ENCODE measurements around the gene SUCLG2. TPM values are rescaled to one million over a fixed set of nuclear protein-coding genes. Genes with fewer than 3 reads are reported as not detected.

The SUCLG2 gene
- total and polyA plus RNA-seq, 9 of the 15 experiments (the other 6 are each of a cell fraction or from before 2014, with no cell fraction given), result 10.1 to 41.4 (median 29.0) TPM

DNA sequence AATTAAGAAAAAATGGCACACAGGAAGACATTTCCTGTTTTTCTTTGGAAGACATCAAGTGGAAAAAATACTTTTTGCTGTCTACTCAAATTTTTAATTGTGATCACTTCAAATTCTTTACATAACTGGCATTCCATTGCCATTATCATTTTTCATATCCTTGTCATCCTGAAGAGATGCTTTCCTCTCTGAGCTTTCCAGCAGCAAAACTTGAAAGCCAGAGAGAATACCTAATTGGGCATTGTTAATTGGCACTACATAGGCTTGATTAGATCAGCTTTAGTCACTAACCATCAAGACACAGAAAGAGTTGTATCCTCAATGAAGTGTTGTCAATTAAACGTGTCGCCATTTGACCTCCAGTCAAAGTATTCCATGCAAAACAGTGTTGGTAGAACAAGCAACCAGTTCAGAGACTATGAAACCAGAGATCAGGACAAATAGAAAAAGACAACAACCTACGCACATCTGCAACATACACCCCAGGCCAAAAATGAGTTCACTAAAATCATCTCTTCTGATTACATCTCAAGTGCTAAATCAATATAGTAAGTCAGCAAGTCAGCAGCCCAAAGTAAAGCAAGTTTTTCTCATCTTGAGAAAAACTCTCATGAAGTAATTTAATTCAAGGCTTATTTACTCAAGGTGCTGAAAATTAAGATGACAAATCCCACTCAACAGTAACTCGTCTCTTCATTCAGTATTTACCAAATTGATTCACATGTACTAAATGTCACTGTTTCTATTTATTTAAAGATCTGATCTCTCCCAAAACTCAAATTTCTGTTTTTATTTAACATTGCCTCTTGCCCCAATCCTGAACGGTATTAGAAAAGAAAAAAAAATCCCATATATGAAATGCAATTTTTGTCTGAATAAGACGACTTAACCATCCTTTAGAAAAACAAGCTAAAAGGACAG lies 123.0 kb downstream of the SUCLG2 start:
- FAIRE-seq, result no peak
- Histone ChIP-seq H3K9me3 (replicated peaks; ENCODE audit: control insufficient read depth, insufficient read depth, low read depth, low read length) (no peaks in the 10 kb centered on the region), H3K9ac (ENCODE audit: insufficient read depth in 1 of 2, low read depth in 2 of 2, low read length in 2 of 2) (no peak overlapping the region)

DNA sequence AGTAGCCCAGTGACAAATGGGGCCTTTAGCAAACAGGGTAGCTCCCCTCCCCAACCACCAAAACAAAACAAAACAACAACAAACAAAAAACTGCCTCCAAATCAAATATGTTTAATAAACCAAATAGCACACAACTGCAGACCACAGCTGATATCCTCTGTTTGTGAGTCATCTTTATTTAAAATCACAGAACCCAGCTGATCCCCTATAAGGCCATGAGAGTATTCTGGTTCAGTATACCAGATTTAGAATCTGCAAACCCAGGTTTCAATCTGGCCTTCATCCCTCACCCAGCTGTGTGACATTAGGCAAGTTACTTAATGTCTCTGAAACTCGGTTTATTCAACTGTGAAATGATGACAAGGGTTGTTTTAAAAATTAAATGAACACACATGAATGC lies 124.5 kb downstream of the SUCLG2 start:
- CTCF ChIA-PET (ENCODE audit: low intra/inter-chr PET ratio), result no interaction called here
- H3K27me3 ChIP-seq (ENCODE audit: control insufficient read depth in 2 of 2, insufficient read depth in 2 of 2, low read length in 2 of 2), result no peaks in the 10 kb centered on the region
- POLR2A ChIA-PET, result interaction anchor here (0.5 to 0.9 kb wide), 3 partner anchors 14 to 160 kb away, joined by 3 to 4 read pairs (median 3); no protein-coding TSS in a partner anchor
- TF ChIP-seq, protein P1, sequence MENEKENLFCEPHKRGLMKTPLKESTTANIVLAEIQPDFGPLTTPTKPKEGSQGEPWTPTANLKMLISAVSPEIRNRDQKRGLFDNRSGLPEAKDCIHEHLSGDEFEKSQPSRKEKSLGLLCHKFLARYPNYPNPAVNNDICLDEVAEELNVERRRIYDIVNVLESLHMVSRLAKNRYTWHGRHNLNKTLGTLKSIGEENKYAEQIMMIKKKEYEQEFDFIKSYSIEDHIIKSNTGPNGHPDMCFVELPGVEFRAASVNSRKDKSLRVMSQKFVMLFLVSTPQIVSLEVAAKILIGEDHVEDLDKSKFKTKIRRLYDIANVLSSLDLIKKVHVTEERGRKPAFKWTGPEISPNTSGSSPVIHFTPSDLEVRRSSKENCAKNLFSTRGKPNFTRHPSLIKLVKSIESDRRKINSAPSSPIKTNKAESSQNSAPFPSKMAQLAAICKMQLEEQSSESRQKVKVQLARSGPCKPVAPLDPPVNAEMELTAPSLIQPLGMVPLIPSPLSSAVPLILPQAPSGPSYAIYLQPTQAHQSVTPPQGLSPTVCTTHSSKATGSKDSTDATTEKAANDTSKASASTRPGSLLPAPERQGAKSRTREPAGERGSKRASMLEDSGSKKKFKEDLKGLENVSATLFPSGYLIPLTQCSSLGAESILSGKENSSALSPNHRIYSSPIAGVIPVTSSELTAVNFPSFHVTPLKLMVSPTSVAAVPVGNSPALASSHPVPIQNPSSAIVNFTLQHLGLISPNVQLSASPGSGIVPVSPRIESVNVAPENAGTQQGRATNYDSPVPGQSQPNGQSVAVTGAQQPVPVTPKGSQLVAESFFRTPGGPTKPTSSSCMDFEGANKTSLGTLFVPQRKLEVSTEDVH (IDR thresholded peaks at IDR 0.05; ENCODE audit: low read depth, partially characterized antibody), result no peak
- TF ChIP-seq HMG20A (CRISPR knock-in tag; conservative IDR thresholded peaks at IDR 0.05), result no peak
- TF ChIP-seq HMGN3 (IDR thresholded peaks at IDR 0.05; ENCODE audit: borderline replicate concordance, extremely low read depth, insufficient read length, low read depth, low read length), result no peak
- TF ChIP-seq, protein P2, sequence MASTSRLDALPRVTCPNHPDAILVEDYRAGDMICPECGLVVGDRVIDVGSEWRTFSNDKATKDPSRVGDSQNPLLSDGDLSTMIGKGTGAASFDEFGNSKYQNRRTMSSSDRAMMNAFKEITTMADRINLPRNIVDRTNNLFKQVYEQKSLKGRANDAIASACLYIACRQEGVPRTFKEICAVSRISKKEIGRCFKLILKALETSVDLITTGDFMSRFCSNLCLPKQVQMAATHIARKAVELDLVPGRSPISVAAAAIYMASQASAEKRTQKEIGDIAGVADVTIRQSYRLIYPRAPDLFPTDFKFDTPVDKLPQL (IDR thresholded peaks at IDR 0.05; ENCODE audit: extremely low read depth, insufficient read length), result no peak
- no peak for TF ChIP-seq MTA3 (IDR thresholded peaks at IDR 0.05; ENCODE audit: borderline replicate concordance)
- no peak for TF ChIP-seq HDAC3 (IDR thresholded peaks at IDR 0.05; ENCODE audit: borderline replicate concordance, partially characterized antibody)
- TF ChIP-seq MAZ (CRISPR knock-in tag; conservative IDR thresholded peaks at IDR 0.05 in 1 of 2, IDR thresholded peaks at IDR 0.05 in 1 of 2), result no peak
- TF ChIP-seq HNRNPUL1 (IDR thresholded peaks at IDR 0.05; ENCODE audit: low read length), result no peak
- TF ChIP-seq ZNF780A (CRISPR knock-in tag; IDR thresholded peaks at IDR 0.05), result no peak

More for the DNA sequence above, 123.0 kb downstream of the SUCLG2 start:
- Histone ChIP-seq H3K27me3 (ENCODE audit: control insufficient read depth in 2 of 2, insufficient read depth in 2 of 2, low read length in 2 of 2) (no peaks in the 10 kb centered on the region), H3K27ac (ENCODE audit: extremely low read depth, low read depth, low read length) (no peak overlapping the region), H4K20me1 (replicated peaks; ENCODE audit: control insufficient read depth, insufficient read depth, low read length) (no peaks in the 10 kb centered on the region), H3K4me1 (replicated peaks in 1 of 2; ENCODE audit: control insufficient read depth in 2 of 2, insufficient read depth in 2 of 2, low read length in 2 of 2) (no peaks in the 10 kb centered on the region), H3K9me1 (ENCODE audit: control insufficient read depth, insufficient read depth, low read length) (no peaks in the 10 kb centered on the region), H3K4me2 (ENCODE audit: insufficient read depth, low read length) (no peak overlapping the region), H3K79me2 (ENCODE audit: control insufficient read depth, insufficient read depth, low read length) (no peaks in the 10 kb centered on the region), H3K4me3 (no peak overlapping the region), H2AFZ (ENCODE audit: low read depth, low read length) (no peak overlapping the region), H3K36me3 (ENCODE audit: control insufficient read depth, insufficient read depth, low read length) (peaks cover 15% of the 10 kb centered on the region; the same call in 2 of the 3 replicates)
- no TSS peak for BruUV-seq (replicated peaks)
- WGBS (ENCODE audit: insufficient coverage, low coverage, missing lambda C conversion rate), result 85% methylated on average over 6 of the region's 6 CpGs
- ChIA-PET POLR2A (no interaction called here), CTCF (ENCODE audit: low intra/inter-chr PET ratio) (no interaction called here)
- no peak for TF ChIP-seq TCF7L2 (IDR thresholded peaks at IDR 0.05; ENCODE audit: low read depth, low read length)
- TF ChIP-seq NEUROD1 (IDR thresholded peaks at IDR 0.05; ENCODE audit: borderline replicate concordance, low read depth, low read length, partially characterized antibody), result no peak
- TF ChIP-seq PML (IDR thresholded peaks at IDR 0.05; ENCODE audit: low read length), result no peak
- TF ChIP-seq SRSF7 (optimal IDR thresholded peaks at IDR 0.05; ENCODE audit: low read depth, low read length), result no peak
- no peak for TF ChIP-seq HDGF (IDR thresholded peaks at IDR 0.05)
- ATAC-seq (no peak), DNase-seq (ENCODE audit: extremely low read depth in 1 of 4, low spot score in 3 of 4) (no peak)
- intact Hi-C loops (cut with micrococcal nuclease), result no loop called here
- in situ Hi-C loops (cut with MboI), result no loop called here

More for the DNA sequence above, 124.5 kb downstream of the SUCLG2 start:
- intact Hi-C loops (cut with micrococcal nuclease) (no loop called here), in situ Hi-C loops (cut with MboI) (no loop called here)
- FAIRE-seq, result no peak
- Histone ChIP-seq H3K9ac (ENCODE audit: insufficient read depth in 1 of 2, low read depth in 2 of 2, low read length in 2 of 2) (no peak overlapping the region), H3K9me1 (ENCODE audit: control insufficient read depth, insufficient read depth, low read length) (no peaks in the 10 kb centered on the region), H3K36me3 (ENCODE audit: control insufficient read depth, insufficient read depth, low read length) (peaks cover 18% of the 10 kb centered on the region; the same call in 2 of the 3 replicates), H2AFZ (ENCODE audit: low read depth, low read length) (no peak overlapping the region), H3K4me2 (ENCODE audit: insufficient read depth, low read length) (no peak overlapping the region), H3K4me1 (replicated peaks in 1 of 2; ENCODE audit: control insufficient read depth in 2 of 2, insufficient read depth in 2 of 2, low read length in 2 of 2) (no peaks in the 10 kb centered on the region), H3K79me2 (ENCODE audit: control insufficient read depth, insufficient read depth, low read length) (no peaks in the 10 kb centered on the region), H3K27ac (ENCODE audit: extremely low read depth, low read depth, low read length) (no peak overlapping the region), H4K20me1 (replicated peaks; ENCODE audit: control insufficient read depth, insufficient read depth, low read length) (no peaks in the 10 kb centered on the region), H3K4me3 (no peak overlapping the region), H3K9me3 (replicated peaks; ENCODE audit: control insufficient read depth, insufficient read depth, low read depth, low read length) (no peaks in the 10 kb centered on the region)
- 47% methylated on average over 1 of the region's 1 CpG for WGBS (ENCODE audit: insufficient coverage, low coverage, missing lambda C conversion rate)
- BruUV-seq (replicated peaks), result no TSS peak
- no peak for DNase-seq (ENCODE audit: extremely low read depth in 1 of 4, low spot score in 3 of 4)
- no peak for ATAC-seq

Measured in K562 (cell line).